WERI-Rb-1 (cell line): Measurements from ENCODE around the gene FLT4.

Experiments used
- DNase-seq: peaks from one replicate; pipeline ENCODE4 v3.0.0-alpha.2; 2020
- H3K27ac ChIP-seq: fragments of 250-450 bp; sonication (Bioruptor Pico); 2 replicates; pipeline ENCODE4 v1.5.1; 2020; ENCODE audit warnings: mild to moderate bottlenecking, moderate library complexity
- H3K27me3 ChIP-seq: fragments of 250-450 bp; sonication (Bioruptor Pico); 2 replicates; pipeline ENCODE4 v1.5.1; 2021; ENCODE audit warnings: mild to moderate bottlenecking, low read depth, moderate library complexity; ENCODE audit not compliant: insufficient read depth, severe bottlenecking
- H3K36me3 ChIP-seq: fragments of 250-450 bp; sonication (Bioruptor Pico); 2 replicates; pipeline ENCODE4 v1.5.1; 2020; ENCODE audit warnings: mild to moderate bottlenecking, moderate library complexity
- H3K4me3 ChIP-seq: 2 replicates; pipeline ENCODE4 v1.5.1; 2011; ENCODE audit warnings: low read depth, mild to moderate bottlenecking, control low read depth, low read length
- H3K9me3 ChIP-seq: fragments of 250-450 bp; sonication (Bioruptor Pico); 2 replicates; pipeline ENCODE4 v1.5.1; 2021; ENCODE audit warnings: mild to moderate bottlenecking, moderate library complexity; ENCODE audit not compliant: severe bottlenecking
- CTCF ChIP-seq: IDR thresholded peaks from 2 replicates; pipeline ENCODE4 v1.5.1; 2011; ENCODE audit warnings: low read depth, mild to moderate bottlenecking, control low read depth, inconsistent platforms, low read length

FLT4 gene

GRCh38 chr5:180623844-180624243 is 25.6 kb downstream of the FLT4 start:
- no peak overlapping the region for H3K4me3 ChIP-seq
- H3K27ac ChIP-seq = no peak overlapping the region
- no peak for TF ChIP-seq CTCF
- no peaks in the 10 kb centered on the region for H3K36me3 ChIP-seq
- H3K9me3 ChIP-seq = no peaks in the 10 kb centered on the region
- H3K27me3 ChIP-seq = no peaks in the 10 kb centered on the region
- no peak for DNase-seq

- DNase-seq = no peak
- Histone ChIP-seq H3K4me3 (no peak overlapping the region), H3K27me3 (no peaks in the 10 kb centered on the region), H3K9me3 (no peaks in the 10 kb centered on the region), H3K27ac (no peak overlapping the region), H3K36me3 (no peaks in the 10 kb centered on the region)
- no peak for TF ChIP-seq CTCF
Measured at GRCh38 chr5:180623411-180623834, 26.0 kb downstream of the FLT4 start.

GRCh38 chr5:180622910-180623309 is 26.5 kb downstream of the FLT4 start:
- H3K27ac ChIP-seq = no peak overlapping the region
- DNase-seq = no peak
- TF ChIP-seq CTCF = no peak
- no peaks in the 10 kb centered on the region for H3K36me3 ChIP-seq
- H3K9me3 ChIP-seq = no peaks in the 10 kb centered on the region
- no peak overlapping the region for H3K4me3 ChIP-seq
- no peaks in the 10 kb centered on the region for H3K27me3 ChIP-seq

GRCh38 chr5:180621311-180621710 is 28.1 kb downstream of the FLT4 start:
- Histone ChIP-seq H3K4me3 (no peak overlapping the region), H3K9me3 (no peaks in the 10 kb centered on the region), H3K36me3 (no peaks in the 10 kb centered on the region), H3K27ac (no peak overlapping the region), H3K27me3 (no peaks in the 10 kb centered on the region)
- TF ChIP-seq CTCF = no peak
- DNase-seq = no peak

- Histone ChIP-seq H3K9me3 (no peaks in the 10 kb centered on the region), H3K27me3 (no peaks in the 10 kb centered on the region), H3K36me3 (no peaks in the 10 kb centered on the region), H3K27ac (no peak overlapping the region), H3K4me3 (no peak overlapping the region)
- TF ChIP-seq CTCF = no peak
- DNase-seq = no peak
Measured at GRCh38 chr5:180620014-180620413, 29.4 kb downstream of the FLT4 start.

GRCh38 chr5:180619563-180619915 is 29.9 kb downstream of the FLT4 start:
- H3K36me3 ChIP-seq = no peaks in the 10 kb centered on the region
- TF ChIP-seq CTCF = no peak
- no peak overlapping the region for H3K4me3 ChIP-seq
- DNase-seq = no peak
- H3K27ac ChIP-seq = no peak overlapping the region
- H3K27me3 ChIP-seq = no peaks in the 10 kb centered on the region
- H3K9me3 ChIP-seq = no peaks in the 10 kb centered on the region
